Panc1 (cell line): ENCODE data around the gene MED12L.

Experiments
- CTCF ChIP-seq: fragments of 450-650 bp; IDR thresholded peaks from 2 replicates; pipeline ENCODE4 v1.5.1; 2017; ENCODE audit warnings: mild to moderate bottlenecking
- POLR2AphosphoS5 ChIP-seq: IDR thresholded peaks from 2 replicates; pipeline ENCODE4 v1.6.1; 2012; ENCODE audit warnings: mild to moderate bottlenecking, low read depth, low read length, moderate library complexity
- SIN3A ChIP-seq: IDR thresholded peaks from 2 replicates; pipeline ENCODE4 v1.6.1; 2012; ENCODE audit warnings: low read depth, mild to moderate bottlenecking, low read length, moderate library complexity, borderline replicate concordance; ENCODE audit not compliant: insufficient read depth

- TF ChIP-seq POLR2AphosphoS5, result no peak
- no peak for TF ChIP-seq CTCF
- no peak for TF ChIP-seq SIN3A
Observed at GRCh38 chr3:151345859-151346258, 260.4 kb downstream of the MED12L start.
